ENCODE measurements around the gene TSPAN2.

TSPAN2 gene

GRCh38 chr1:115112496-115113375 is 23.4 kb upstream of the TSPAN2 start:
- DNase-seq, result peak; percentile 74

GRCh38 chr1:115107516-115108260 is 18.4 kb upstream of the TSPAN2 start:
- DNase-seq, result no peak

- no peak for DNase-seq
Measured at GRCh38 chr1:115105831-115106230, 16.5 kb upstream of the TSPAN2 start.

GRCh38 chr1:115099693-115100050 is 10.4 kb upstream of the TSPAN2 start:
- DNase-seq, result no peak

GRCh38 chr1:115098979-115099692 is 9.8 kb upstream of the TSPAN2 start:
- DNase-seq, result peak; percentile 68

- no peak for DNase-seq
Measured at GRCh38 chr1:115092175-115092574, 2.9 kb upstream of the TSPAN2 start.

GRCh38 chr1:115091572-115091971 is 2.3 kb upstream of the TSPAN2 start:
- no peak for DNase-seq

GRCh38 chr1:115090956-115091355 is 1.7 kb upstream of the TSPAN2 start:
- no peak for DNase-seq

GRCh38 chr1:115090540-115090939 is 1.2 kb upstream of the TSPAN2 start:
- DNase-seq, result no peak

- no peak for DNase-seq
Measured at GRCh38 chr1:115090186-115090490, 835 bp upstream of the TSPAN2 start.

GRCh38 chr1:115088871-115089419 is 358 bp downstream of the TSPAN2 start:
- no peak for DNase-seq

GRCh38 chr1:115088115-115088778 is 1.1 kb downstream of the TSPAN2 start:
- no peak for DNase-seq

GRCh38 chr1:115086176-115086830 is 3.0 kb downstream of the TSPAN2 start:
- no peak for DNase-seq

GRCh38 chr1:115084902-115085511 is 4.3 kb downstream of the TSPAN2 start:
- DNase-seq, result no peak

GRCh38 chr1:115082949-115083348 is 6.4 kb downstream of the TSPAN2 start:
- no peak for DNase-seq

- DNase-seq, result no peak
Measured at GRCh38 chr1:115078708-115079107, 10.6 kb downstream of the TSPAN2 start.

GRCh38 chr1:115077984-115078330 is 11.3 kb downstream of the TSPAN2 start:
- no peak for DNase-seq

GRCh38 chr1:115077286-115077983 is 11.9 kb downstream of the TSPAN2 start:
- DNase-seq, result no peak

- DNase-seq, result no peak
Measured at GRCh38 chr1:115076384-115076915, 12.9 kb downstream of the TSPAN2 start.

- DNase-seq, result no peak
Measured at GRCh38 chr1:115074839-115075534, 14.3 kb downstream of the TSPAN2 start.
